Esophagus squamous epithelium (tissue), 5 donors: ENCODE data around the gene CAMTA1. TPM values are rescaled to one million over a fixed set of nuclear protein-coding genes. Genes with fewer than 3 reads are reported as not detected.

Experiments
- DNase-seq: peaks from one replicate; lab custom pipeline; 2025; lab: John Stamatoyannopoulos, UW
- H3K27ac ChIP-seq, 4 donors: fragments of 200-600 bp; sonication (generic); one replicate each; pipeline ENCODE4 v1.5.1; 2016 to 2019; ENCODE audit warnings: mild to moderate bottlenecking in 1 of 4
- H3K27me3 ChIP-seq, 4 donors: fragments of 200-600 bp; sonication (generic); 1 replicate in 3 of 4; 2 replicates in 1 of 4; pipeline versions ENCODE4 v1.5.1 to v1.6.0; 2017 to 2021; ENCODE audit warnings: antibody characterized with exemption in 1 of 4
- H3K36me3 ChIP-seq, 3 donors: fragments of 200-600 bp; sonication (generic); one replicate each; pipeline ENCODE4 v1.5.1; 2016 to 2019
- H3K4me1 ChIP-seq, 3 donors: fragments of 200-600 bp; sonication (generic); one replicate each; pipeline ENCODE4 v1.5.1; 2017 to 2019
- H3K4me3 ChIP-seq, 4 donors: fragments of 200-600 bp; sonication (generic); 1 replicate in 3 of 4; 2 replicates in 1 of 4; pipeline ENCODE4 v1.5.1; 2016 to 2019; ENCODE audit warnings: mild to moderate bottlenecking in 2 of 4, moderate library complexity in 1 of 4
- H3K9me3 ChIP-seq, 3 donors: fragments of 200-600 bp; sonication (generic); one replicate each; pipeline ENCODE4 v1.5.1; 2016 to 2019
- POLR2A ChIP-seq, 4 donors: fragments of 450-650 bp; IDR thresholded peaks; one replicate each; pipeline ENCODE4 v1.6.1; 2017; ENCODE audit warnings: antibody characterized with exemption in 4 of 4, mild to moderate bottlenecking in 4 of 4, moderate library complexity in 3 of 4
- WGBS, 2 donors: methylation state at CpG; one replicate each; pipeline ENCODE4 v1.1.5; 2018; 5-methylcytosine and 5-hydroxymethylcytosine counted together
- intact Hi-C: fragments of 100-400 bp; cut with DNase I; formaldehyde crosslinking; loops from one replicate; pipeline ENCODE4 v1.15.0; 2022
- total RNA-seq, 4 donors: library from RNA; depleted of rRNA; stranded (reverse); fragments of >200 nt; gene quantifications; one replicate each; pipeline ENCODE4 v1.1.0, GENCODE V29; 2016
- TF ChIP-seq, protein P1 (sequence below), 6 experiments: fragments of 450-650 bp in 4 of 6; fragments of 200-600 bp in 2 of 6; sonication (generic) in 2 of 6; IDR thresholded peaks; one replicate each; pipeline ENCODE4 v1.5.1; 2016 to 2019; ENCODE audit warnings: antibody characterized with exemption in 6 of 6, mild to moderate bottlenecking in 4 of 6, moderate library complexity in 4 of 6
- donor health status: DM: yes; HTN: yes; CAD: no.

The CAMTA1 gene
- total RNA-seq, 4 donors from 2014 or later, result 31.3 to 77.4 (median 45.9) TPM

DNA sequence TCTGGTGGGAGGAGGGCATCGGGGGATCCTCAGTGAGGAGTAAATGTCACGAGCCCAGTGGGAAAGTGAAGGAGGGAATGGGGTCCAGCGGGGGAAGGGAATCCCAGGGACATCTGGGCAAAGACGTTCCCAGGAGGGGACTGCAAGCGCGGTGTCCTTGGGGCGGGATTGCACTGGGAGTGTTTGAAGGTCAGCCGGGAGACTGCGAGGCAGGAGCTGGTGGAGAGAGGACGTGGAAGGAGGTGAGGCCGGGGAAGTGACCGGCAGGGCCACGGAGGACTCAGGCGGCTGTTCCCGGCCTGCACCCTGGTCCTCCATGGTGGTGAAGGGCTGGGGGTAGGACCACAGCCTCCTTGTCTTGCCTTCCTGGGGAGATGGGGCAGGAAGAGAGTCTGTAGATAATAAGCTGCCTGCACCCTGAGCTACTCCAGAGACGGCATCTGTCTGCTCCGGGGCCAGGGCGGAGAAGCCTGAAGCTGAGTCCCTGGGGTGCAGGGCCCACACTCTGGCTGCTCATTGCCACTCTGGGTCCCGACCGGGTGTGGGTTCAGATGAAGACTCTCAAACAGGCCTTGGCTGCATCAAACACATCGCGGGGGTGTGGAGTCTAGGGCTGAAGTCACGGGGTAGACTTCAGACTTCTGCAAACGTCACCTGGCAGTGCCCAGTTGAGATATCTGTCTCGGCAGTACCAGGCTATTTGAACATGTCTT is 264.8 kb downstream of the CAMTA1 start:
- 71 to 79% methylated on average over 15 to 17 of the region's 25 CpGs for WGBS, 2 donors

DNA sequence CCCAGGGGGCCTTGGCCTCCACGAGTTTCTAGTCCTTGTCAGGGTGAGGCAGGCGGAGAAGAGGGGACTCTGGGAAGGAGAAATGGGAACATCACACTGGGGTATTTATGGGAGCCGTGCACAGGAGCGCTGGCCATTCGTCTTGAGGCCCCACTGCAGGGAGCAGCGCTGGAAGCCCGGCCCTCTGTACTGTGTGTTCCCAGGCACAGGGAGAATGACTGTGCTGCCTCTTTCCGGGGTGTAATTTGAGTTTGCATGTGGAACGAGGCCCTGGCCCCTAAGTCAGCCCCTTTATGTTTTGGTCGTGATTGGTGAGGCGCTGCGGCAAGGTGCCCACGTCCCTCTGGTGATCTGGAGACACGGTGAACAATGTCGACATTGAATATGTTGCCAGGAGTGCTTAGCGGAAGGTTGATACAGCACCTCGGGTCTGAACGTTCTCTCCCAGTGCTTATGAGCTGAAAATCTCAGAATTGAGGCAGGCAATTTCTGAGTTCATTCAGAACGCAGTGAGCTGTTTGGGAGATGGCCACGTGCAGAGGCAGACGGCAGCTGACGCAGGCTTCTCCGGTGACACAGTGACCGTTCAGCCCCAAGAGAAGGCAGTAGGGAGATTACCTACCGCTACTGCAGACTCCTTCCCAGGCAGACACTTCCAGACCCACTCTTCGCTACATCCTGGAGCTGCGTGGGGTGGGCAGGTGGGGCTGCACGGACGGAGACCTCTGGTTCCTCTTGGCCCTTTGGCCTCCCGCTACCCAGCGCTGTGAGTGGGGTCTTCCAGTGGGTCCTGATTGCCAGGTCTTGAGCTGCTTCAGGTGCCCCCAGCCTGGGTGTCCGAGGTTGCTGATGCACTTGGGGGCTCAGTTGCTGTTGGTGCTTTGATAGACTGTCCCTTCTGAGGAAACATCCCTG is 265.8 kb downstream of the CAMTA1 start:
- H3K4me3 ChIP-seq, result no peak overlapping the region
- 64 to 75% methylated on average over 19 to 23 of the region's 32 CpGs for WGBS, 2 donors
- no peaks in the 10 kb centered on the region for H3K4me1 ChIP-seq
- no peaks in the 10 kb centered on the region for H3K9me3 ChIP-seq
- H3K27ac ChIP-seq, result no peak overlapping the region
- intact Hi-C loops, result no loop called here
- peaks cover 0 to 53% (median 0%) of the 10 kb centered on the region in 4 donors for H3K27me3 ChIP-seq
- TF ChIP-seq, protein P1, sequence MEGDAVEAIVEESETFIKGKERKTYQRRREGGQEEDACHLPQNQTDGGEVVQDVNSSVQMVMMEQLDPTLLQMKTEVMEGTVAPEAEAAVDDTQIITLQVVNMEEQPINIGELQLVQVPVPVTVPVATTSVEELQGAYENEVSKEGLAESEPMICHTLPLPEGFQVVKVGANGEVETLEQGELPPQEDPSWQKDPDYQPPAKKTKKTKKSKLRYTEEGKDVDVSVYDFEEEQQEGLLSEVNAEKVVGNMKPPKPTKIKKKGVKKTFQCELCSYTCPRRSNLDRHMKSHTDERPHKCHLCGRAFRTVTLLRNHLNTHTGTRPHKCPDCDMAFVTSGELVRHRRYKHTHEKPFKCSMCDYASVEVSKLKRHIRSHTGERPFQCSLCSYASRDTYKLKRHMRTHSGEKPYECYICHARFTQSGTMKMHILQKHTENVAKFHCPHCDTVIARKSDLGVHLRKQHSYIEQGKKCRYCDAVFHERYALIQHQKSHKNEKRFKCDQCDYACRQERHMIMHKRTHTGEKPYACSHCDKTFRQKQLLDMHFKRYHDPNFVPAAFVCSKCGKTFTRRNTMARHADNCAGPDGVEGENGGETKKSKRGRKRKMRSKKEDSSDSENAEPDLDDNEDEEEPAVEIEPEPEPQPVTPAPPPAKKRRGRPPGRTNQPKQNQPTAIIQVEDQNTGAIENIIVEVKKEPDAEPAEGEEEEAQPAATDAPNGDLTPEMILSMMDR (IDR thresholded peaks at IDR 0.05), result no peak
- no peak for TF ChIP-seq POLR2A (IDR thresholded peaks at IDR 0.05)
- H3K36me3 ChIP-seq, result no peaks in the 10 kb centered on the region
- no peak for DNase-seq

More for the DNA sequence above, 264.8 kb downstream of the CAMTA1 start:
- intact Hi-C loops, result loop anchor here (10.0 kb wide), 1 partner anchor 595 kb away; no protein-coding TSS in a partner anchor
- H3K27me3 ChIP-seq, result peaks cover 0 to 54% (median 0%) of the 10 kb centered on the region in 4 donors
- no peak for DNase-seq
- no peaks in the 10 kb centered on the region for H3K4me1 ChIP-seq
- H3K36me3 ChIP-seq, result no peaks in the 10 kb centered on the region
- no peak overlapping the region for H3K27ac ChIP-seq
- H3K4me3 ChIP-seq, result no peak overlapping the region
- no peaks in the 10 kb centered on the region for H3K9me3 ChIP-seq
- TF ChIP-seq POLR2A (IDR thresholded peaks at IDR 0.05), result no peak
- TF ChIP-seq, protein P1 (IDR thresholded peaks at IDR 0.05), result no peak

DNA sequence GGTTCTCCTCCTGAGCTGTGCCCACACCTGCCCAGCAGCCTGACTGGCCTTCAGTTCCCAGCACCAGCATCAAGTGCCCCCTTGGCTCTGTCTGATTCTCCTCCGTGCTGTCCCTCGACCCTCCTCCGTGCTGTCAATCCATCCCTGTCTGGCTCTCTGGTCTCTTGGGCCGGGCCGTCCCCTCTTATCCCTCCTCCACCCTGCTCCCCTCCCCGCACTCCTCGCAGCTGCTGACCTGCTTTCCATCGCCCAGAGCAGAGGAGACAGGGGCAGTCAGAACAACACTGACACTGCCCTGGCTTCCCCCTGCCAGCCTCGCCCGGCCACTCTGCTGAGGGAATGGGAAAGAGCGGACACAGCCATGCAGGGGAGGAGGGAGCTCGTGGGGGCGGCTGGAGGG is 267.4 kb downstream of the CAMTA1 start:
- peaks cover 0 to 54% (median 0%) of the 10 kb centered on the region in 4 donors for H3K27me3 ChIP-seq

DNA sequence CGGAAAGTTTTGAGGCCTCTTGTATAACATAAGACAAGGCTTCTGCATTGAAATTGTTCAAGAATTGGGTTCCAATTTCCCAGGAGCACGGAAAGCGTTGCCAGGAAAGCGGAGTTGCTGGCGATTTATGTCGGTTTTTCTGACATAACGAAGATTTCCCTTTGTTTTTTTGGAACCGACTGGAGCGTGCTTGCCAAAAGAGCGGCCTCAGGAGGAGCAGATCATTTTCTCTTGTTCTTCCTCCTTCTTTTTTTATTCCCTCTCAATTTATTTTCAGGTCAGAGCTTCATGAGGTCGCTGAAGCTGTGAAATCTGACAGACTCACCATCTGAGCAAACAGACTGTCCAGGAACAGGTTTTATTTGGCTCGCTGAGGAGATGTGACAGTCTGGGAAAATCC is 275.5 kb downstream of the CAMTA1 start:
- Histone ChIP-seq H3K4me3 (no peak overlapping the region), H3K27me3 (peaks cover 0 to 45% (median 0%) of the 10 kb centered on the region in 4 donors), H3K4me1 (no peaks in the 10 kb centered on the region), H3K36me3 (no peaks in the 10 kb centered on the region), H3K9me3 (no peaks in the 10 kb centered on the region), H3K27ac (no peak overlapping the region)
- intact Hi-C loops, result loop anchor here (10.0 kb wide), 1 partner anchor 336 kb away; no protein-coding TSS in a partner anchor
- DNase-seq, result no peak
- WGBS, 2 donors, result 68 to 75% methylated on average over 12 of the region's 12 CpGs
- no peak for TF ChIP-seq POLR2A (IDR thresholded peaks at IDR 0.05)
- TF ChIP-seq, protein P1 (IDR thresholded peaks at IDR 0.05), result no peak

More for the DNA sequence above, 267.4 kb downstream of the CAMTA1 start:
- Histone ChIP-seq H3K27ac (no peak overlapping the region), H3K4me3 (no peak overlapping the region), H3K36me3 (no peaks in the 10 kb centered on the region), H3K4me1 (no peaks in the 10 kb centered on the region), H3K9me3 (no peaks in the 10 kb centered on the region)
- DNase-seq, result no peak
- no peak for TF ChIP-seq POLR2A (IDR thresholded peaks at IDR 0.05)
- TF ChIP-seq, protein P1 (IDR thresholded peaks at IDR 0.05), result no peak
- 69 to 74% methylated on average over 8 of the region's 13 CpGs for WGBS, 2 donors
- intact Hi-C loops, result no loop called here
